ENCODE data around the gene ZNF267.
"Not testable (repeated sequence)": the region's sequence is repeated elsewhere in the genome, so short reads cannot be mapped to it uniquely, and the experiment has no call there.

ZNF267 gene

DNA sequence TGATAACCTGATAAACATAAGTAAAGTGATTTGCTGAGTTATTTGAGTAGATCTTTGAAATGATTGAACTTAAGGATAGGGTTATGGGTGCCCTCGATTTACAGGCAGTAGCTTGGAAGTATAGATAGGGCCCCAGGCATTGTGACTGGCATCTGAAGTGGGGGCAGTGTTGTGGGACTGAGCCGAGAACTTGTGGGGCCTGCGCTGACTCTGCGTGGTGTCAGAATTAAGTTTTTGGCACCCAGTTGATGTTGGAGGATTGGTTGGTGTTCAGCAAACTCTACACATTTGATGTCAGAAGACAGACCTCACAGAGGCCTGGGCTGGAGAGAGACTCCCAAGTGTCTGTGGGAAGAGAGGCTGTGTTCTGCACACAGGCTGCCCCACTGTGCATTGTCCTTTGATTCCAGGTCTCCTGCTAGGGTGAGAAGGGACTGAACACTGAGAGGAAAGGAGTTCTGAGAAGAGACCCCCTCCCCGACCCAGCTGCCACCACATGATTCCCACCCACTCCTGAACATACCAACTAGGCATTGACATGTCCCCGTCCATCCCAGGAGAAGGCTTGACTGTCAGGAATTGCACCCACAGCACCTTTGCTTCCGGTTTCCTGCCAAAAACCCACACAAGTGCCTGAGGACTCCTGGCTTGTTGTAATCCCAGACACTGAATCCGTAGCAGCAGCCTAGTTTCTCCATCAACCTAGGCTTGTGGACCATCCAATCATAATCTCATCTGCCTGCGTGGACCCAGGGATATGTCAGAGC is 4.5 kb downstream of the ZNF267 start:
- DNase-seq (ENCODE audit: low read depth in 2 of 2, low spot score in 1 of 2): no peak

DNA sequence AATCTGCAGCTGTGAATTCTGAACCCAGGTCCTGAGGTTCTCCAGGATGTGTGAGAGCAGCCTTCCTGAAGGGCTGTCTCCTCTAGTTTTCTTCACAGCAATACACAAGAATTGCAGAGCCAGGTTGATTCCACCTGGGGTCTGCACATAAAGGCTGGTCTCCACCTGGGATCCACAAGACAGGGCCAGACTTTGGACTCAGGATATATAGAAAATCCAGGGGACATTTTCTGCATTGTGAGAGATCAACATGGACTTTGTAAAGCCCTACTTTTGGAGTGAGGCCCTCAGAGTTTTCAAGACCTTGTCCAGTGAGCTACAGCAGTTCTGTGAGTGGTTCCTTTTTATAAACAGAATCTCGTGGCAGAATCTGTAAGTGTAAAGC is 6.3 kb downstream of the ZNF267 start:
- no peak for DNase-seq (ENCODE audit: low read depth in 2 of 2, low spot score in 1 of 2)

DNA sequence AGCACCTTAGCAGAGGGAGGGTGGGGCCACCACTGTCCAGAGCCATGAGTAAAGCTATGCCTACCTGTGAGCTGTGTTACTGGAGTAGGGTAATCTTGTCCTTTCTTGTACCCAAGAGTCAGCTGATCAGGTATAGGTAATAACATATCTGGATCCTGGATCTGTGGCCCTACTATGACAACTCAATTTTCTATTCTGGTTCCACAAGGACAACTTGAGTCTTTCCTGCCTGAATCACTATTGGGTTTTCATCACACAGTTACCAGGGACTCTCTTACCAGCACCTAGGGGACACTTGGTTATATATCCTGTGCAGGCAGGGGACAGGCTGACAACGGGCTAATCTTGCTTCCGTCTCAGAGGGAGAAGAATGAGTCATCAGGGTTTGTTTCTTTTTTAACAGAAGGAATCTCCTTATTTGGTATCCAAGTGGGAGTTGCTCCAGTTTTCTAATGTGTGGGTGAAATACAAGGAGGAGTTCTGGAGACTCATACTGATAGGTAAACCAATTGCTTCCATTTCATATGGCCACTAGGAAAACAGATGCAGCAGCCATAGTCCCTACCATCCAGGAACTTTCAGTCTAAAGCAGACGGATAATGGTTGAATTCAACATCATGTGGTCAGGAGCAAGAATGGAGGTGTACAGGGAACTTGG is 6.8 kb downstream of the ZNF267 start:
- no peak for DNase-seq (ENCODE audit: low read depth in 2 of 2, low spot score in 1 of 2)

DNA sequence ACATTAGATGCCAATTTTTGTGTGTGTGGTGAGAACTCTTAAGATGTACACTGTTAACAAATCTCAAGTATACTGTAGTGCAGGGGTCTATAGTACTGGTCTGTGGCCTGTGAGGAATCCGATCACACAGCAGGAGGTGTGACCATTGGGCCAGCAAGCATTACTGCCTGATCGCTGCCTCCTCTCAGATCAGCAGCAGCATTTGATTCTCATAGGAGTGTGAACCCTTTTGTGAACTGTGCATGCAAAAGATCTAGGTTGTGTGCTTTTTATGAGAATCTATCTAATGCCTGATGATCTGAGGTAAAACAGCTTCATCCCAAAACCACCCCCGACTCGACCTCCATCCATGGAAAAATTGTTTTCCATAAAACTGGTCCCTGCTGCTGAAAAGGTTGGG is 12.6 kb downstream of the ZNF267 start:
- DNase-seq (ENCODE audit: low read depth in 2 of 2, low spot score in 1 of 2): no peak

DNA sequence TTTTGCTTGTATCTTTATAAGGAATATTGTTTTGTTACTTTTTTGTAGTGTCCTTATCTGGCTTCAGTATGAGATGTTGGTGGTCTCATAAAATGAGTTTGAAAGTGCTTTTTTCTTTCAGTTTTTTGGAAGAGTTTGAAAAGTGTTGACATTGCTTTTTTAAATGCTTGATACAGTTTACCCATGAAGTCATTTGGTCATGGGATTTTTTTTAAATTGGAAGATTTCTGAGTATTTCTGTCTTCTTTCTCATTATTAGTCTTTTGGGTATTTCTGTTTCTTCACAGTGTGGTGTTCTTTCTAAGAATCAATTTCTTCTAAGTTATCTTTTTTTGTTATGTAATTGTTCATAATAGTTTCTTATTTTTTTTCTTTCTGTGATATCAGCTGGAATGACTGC is 15.1 kb downstream of the ZNF267 start:
- no peak for DNase-seq (ENCODE audit: low read depth in 2 of 2, low spot score in 1 of 2)

DNA sequence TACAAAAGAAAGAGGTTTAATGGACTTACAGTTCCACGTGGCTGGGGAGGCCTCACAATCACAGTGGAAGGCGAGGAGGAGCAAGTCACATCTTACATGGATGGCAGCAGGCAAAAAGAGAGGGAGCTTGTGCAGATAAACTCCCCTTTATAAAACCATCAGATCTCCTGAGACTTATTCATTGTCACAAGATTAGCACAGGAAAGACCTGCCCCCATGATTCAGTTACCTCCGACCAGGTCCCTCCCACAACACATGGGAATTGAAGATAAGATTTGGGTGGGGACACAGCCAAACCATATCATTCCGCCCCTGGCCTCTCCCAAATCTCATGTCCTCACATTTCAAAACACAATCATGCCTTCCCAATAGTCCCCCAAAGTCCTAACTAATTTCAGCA is 18.5 kb downstream of the ZNF267 start:
- not testable (repeated sequence) for DNase-seq (ENCODE audit: low read depth in 2 of 2, low spot score in 1 of 2)

DNA sequence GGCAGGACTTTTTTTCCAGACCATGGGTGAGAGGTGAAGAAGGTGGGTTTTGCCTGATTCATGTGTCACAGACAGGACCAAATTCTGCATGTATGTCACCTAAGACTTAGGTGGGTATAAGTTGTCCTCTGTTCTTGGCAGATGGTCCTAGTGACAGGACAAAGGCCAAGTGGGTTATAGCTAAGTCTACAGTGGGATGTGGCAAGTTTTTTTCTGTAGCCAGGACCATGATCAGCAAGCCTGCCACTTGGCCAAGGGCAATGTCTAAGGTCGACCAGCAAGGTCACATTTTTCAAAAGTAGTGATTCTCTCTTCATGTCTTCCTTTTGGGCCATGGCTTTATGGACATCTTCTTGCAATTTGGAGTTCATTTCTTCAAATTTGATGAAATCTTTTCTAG is 20.2 kb downstream of the ZNF267 start:
- no peak for DNase-seq (ENCODE audit: low read depth in 2 of 2, low spot score in 1 of 2)

DNA sequence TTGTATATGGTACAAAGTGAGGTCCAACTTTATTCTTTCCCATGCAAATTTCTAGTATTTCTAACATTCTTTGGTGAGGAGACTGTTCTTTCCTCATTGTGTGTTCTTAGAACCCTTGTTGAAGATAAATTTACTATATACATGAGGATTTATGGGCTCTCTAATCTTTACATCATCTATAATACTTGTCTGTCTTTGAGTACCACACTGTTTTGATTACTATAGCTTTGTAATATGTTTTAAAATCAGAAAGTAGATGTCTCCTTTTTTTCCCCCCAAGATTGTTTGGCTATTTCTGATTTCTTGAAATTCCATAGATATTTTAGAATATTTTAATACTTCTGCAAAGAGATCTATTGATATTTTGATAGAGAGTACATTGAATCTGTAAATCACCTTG is 23.7 kb downstream of the ZNF267 start:
- DNase-seq (ENCODE audit: low read depth in 2 of 2, low spot score in 1 of 2): no peak

DNA sequence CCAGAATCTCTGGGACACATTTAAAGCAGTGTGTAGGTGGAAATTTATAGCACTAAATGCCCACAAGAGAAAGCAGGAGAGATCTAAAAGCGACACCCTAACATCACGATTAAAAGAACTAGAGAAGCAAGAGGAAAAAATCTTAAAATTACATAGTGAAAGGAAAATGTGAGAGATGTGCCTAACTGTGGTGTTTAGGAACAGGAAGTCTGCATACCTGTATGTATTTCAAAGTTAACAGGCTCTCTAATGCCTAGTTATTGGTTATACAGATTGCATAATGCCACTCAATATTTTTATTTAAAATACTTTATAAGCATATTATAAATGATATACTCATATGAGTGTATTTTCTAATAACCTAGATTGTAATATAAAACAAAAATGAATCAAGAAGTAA is 25.9 kb downstream of the ZNF267 start:
- no peak for DNase-seq (ENCODE audit: low read depth in 2 of 2, low spot score in 1 of 2)

DNA sequence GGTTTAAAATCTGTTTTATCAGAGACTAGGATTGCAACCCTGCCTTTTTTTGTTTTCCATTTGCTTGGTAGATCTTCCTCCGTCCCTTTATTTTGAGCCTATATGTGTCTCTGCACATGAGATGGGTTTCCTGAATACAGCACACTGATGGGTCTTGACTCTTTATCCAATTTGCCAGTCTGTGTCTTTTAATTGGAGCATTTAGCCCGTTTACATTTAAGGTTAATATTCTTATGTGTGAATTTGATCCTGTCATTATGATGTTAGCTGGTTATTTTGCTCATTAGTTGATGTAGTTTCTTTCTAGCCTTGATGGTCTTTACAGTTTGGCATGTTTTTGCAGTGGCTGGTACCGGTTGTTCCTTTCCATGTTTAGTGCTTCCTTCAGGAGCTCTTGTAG is 31.0 kb downstream of the ZNF267 start:
- DNase-seq (ENCODE audit: low read depth in 2 of 2, low spot score in 1 of 2): not testable (repeated sequence)

DNA sequence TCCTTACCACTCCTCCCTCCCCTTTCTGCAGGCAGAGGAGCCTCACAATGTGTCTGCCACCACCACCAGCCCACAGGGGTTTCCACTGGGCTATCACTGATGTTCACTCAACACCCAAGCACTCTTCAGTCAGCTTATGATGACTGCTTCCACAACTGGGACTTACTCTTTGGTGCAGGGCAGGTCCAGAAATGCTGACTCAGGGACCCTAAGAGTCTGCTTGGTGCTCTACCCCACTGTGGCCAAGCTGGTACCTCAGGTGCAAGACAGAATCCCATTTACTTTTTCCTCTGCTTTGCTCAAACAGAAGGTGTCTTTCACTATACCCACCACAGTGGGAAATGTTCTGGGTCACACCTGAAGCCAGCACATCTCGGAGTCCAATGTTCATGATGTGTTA is 40.1 kb downstream of the ZNF267 start:
- DNase-seq (ENCODE audit: low read depth in 2 of 2, low spot score in 1 of 2): no peak

DNA sequence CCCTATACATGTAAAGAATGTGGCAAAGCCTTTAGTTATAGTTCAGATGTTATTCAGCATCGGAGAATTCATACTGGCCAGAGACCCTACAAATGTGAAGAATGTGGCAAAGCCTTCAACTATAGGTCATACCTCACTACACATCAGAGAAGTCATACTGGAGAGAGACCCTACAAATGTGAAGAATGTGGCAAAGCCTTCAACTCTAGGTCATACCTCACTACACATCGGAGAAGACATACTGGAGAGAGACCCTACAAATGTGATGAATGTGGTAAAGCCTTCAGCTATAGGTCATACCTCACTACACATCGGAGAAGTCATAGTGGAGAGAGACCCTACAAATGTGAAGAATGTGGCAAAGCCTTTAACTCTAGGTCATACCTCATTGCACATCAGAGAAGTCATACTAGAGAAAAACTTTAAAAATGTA is 42.5 kb downstream of the ZNF267 start:
- DNase-seq (ENCODE audit: low read depth in 2 of 2, low spot score in 1 of 2): no peak

DNA sequence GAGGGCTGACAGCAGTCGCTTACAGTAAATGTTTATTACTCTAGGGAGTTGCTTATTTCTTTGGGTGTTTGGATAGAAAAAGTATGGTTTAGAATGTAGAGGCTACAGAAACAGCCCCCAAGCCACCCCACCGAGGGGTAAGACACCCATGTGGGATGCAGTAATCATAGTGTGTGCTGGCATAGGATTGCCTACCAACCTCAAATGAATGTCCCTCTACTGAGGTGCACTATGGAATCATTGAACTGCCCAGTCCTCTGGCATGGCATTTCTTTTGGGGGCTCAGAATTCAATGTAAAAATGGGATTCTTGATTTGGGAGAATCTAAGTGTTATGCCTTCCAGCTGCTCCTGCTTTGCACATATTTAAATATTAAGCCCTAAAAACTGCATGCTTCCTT is 46.8 kb downstream of the ZNF267 start:
- DNase-seq (ENCODE audit: low read depth in 2 of 2, low spot score in 1 of 2): no peak

DNA sequence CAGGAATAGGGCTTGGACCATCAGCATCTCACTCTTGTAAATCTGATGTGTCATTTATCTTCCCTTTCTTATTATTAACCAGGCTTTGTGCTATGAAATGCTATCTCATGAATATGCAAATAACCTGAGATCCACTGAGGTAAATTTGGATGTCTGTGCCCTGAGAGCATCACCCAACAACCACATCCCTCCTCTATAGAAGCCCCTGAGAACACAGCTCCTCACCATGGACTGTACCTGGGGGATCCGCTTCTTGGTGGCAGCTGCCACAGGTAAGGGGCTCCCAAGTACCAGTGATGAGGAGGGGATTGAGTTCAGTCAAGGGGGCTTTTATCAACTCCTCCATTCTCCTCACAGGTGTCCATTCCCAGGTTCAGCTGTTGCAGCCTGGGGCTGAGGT is 78.2 kb downstream of the ZNF267 start:
- not testable (repeated sequence) for DNase-seq (ENCODE audit: low read depth in 2 of 2, low spot score in 1 of 2)

DNA sequence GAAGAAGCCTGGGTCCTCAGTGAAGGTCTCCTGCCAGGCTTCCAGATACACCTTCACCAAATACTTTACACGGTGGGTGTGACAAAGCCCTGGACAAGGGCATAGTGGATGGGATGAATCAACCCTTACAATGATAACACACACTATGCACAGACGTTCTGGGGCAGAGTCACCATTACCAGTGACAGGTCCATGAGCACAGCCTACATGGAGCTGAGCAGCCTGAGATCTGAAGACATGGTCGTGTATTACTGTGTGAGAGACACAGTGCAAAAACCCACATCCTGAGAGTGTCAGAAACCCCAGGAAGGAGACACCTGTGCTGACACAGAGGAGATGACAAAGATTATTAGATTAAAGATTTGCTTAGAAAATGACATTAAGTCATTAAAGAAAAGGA is 78.6 kb downstream of the ZNF267 start:
- DNase-seq (ENCODE audit: low read depth in 2 of 2, low spot score in 1 of 2): not testable (repeated sequence)

DNA sequence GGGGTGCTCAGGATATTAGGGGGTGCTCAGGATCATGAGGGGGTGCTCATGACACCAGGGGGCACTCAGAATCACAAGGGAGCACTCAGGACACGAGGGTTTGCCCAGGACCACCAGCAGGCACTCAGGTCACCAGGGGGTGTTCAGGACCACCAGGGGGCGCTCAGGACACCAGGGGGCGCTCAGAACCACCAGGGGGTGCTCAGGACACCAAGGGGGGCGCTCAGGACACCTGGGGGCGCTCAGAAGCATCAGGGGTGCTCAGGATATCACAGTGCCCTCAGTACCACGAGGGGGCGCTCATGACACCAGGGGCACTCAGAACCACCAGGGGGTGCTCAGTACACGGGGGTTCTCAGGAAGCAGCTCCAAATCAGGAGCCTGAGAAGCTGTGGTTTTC is 82.6 kb downstream of the ZNF267 start:
- not testable (repeated sequence) for DNase-seq (ENCODE audit: low read depth in 2 of 2, low spot score in 1 of 2)

DNA sequence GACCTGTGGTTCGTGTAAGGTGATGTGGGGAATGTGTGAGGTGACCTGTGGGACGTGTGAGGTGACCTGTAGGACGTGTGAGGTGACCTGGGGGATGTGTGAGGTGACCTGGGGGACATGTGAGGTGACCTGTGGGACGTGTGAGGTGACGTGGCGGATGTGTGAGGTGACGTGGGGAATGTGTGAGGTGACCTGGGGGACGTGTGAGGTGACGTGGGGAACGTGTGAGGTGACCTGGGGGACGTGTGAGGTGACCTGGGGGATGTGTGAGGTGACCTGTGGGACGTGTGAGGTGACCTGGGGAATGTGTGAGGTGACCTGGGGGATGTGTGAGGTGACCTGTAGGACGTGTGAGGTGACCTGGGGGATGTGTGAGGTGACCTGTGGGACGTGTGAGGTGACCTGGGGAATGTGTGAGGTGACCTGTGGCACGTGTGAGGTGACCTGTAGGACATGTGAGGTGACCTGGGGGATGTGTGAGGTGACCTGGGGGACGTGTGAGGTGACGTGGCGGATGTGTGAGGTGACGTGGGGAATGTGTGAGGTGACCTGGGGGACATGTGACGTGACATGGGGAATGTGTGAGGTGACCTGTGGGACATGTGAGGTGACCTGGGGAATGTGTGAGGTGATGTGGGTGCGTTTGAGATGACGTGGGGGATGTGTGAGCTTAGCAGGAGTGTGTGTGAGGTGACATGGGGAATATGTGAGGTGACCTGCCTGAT is 86.7 kb downstream of the ZNF267 start:
- not testable (repeated sequence) for DNase-seq (ENCODE audit: low read depth in 2 of 2, low spot score in 1 of 2)
